CD14-positive monocyte (primary cell): ENCODE data around the gene SLC50A1. TPM values are rescaled to one million over a fixed set of nuclear protein-coding genes. Genes with fewer than 3 reads are reported as not detected.
A peak's percentile ranks its signal among the peaks of the same experiment; 100 is the strongest.

Source experiments
- DNase-seq, 3 donors: peaks; one replicate each; pipeline ENCODE4 v3.0.0-alpha.2; 2011 to 2022
- H2AFZ ChIP-seq: 2 replicates; pipeline ENCODE4 v1.6.0; 2012; ENCODE audit warnings: mild to moderate bottlenecking, low read depth, low read length, inconsistent platforms; ENCODE audit not compliant: insufficient read depth, poor library complexity, severe bottlenecking
- H3K27ac ChIP-seq, 2 donors: 1 replicate in 1 of 2; 2 replicates in 1 of 2; pipeline ENCODE4 v1.5.1; 2012 to 2013; ENCODE audit warnings: low read length in 2 of 2, control low read depth in 1 of 2, inconsistent platforms in 1 of 2, low read depth in 1 of 2, mild to moderate bottlenecking in 1 of 2
- H3K27me3 ChIP-seq, 2 donors: one replicate each; pipeline versions ENCODE4 v1.6.0 to v1.6.1; 2011 to 2013; ENCODE audit warnings: low read length in 2 of 2; ENCODE audit not compliant: control insufficient read depth in 2 of 2, insufficient read depth in 2 of 2
- H3K36me3 ChIP-seq, 2 donors: replicated peaks in 1 of 2; 1 replicate in 1 of 2; 2 replicates in 1 of 2; pipeline versions ENCODE4 v1.5.1 to v1.6.1; 2012 to 2013; ENCODE audit warnings: low read length in 2 of 2, control low read depth in 1 of 2, inconsistent platforms in 1 of 2, mild to moderate bottlenecking in 1 of 2; ENCODE audit not compliant: insufficient read depth in 2 of 2, control insufficient read depth in 1 of 2
- H3K4me1 ChIP-seq, 2 donors: 1 replicate in 1 of 2; 2 replicates in 1 of 2; pipeline versions ENCODE4 v1.5.1 to v1.6.1; 2012 to 2013; ENCODE audit warnings: low read length in 2 of 2, control low read depth in 1 of 2, inconsistent platforms in 1 of 2, mild to moderate bottlenecking in 1 of 2, moderate library complexity in 1 of 2; ENCODE audit not compliant: insufficient read depth in 2 of 2, control insufficient read depth in 1 of 2
- H3K4me2 ChIP-seq: replicated peaks from 2 replicates; pipeline ENCODE3; 2012; ENCODE audit warnings: low read length, moderate library complexity, mild to moderate bottlenecking; ENCODE audit not compliant: poor library complexity, severe bottlenecking; ENCODE audit errors: extremely low read depth
- H3K4me3 ChIP-seq, 3 experiments: fragments of 200-600 bp in 1 of 3; sonication (generic) in 1 of 3; replicated peaks in 1 of 3; 1 replicate in 2 of 3; 2 replicates in 1 of 3; pipeline ENCODE4 v1.5.1; 2011 to 2013; ENCODE audit warnings: low read length in 3 of 3, mild to moderate bottlenecking in 3 of 3, control low read depth in 2 of 3, low read depth in 2 of 3, inconsistent platforms in 1 of 3, moderate library complexity in 1 of 3
- H3K79me2 ChIP-seq: 2 replicates; pipeline ENCODE4 v1.6.0; 2012; ENCODE audit warnings: mild to moderate bottlenecking, control low read depth, inconsistent platforms, low read length, moderate library complexity; ENCODE audit not compliant: insufficient read depth
- H3K9ac ChIP-seq: 2 replicates; pipeline ENCODE4 v1.6.0; 2017; ENCODE audit warnings: low read length, mild to moderate bottlenecking; ENCODE audit not compliant: insufficient read depth, poor library complexity, severe bottlenecking
- H3K9me3 ChIP-seq, 2 donors: replicated peaks in 1 of 2; 1 replicate in 1 of 2; 2 replicates in 1 of 2; pipeline versions ENCODE4 v1.5.1 to v1.6.1; 2012 to 2013; ENCODE audit warnings: low read length in 2 of 2, control low read depth in 1 of 2; ENCODE audit not compliant: control insufficient read depth in 1 of 2, insufficient read depth in 1 of 2
- H4K20me1 ChIP-seq: 2 replicates; pipeline ENCODE4 v1.6.0; 2012; ENCODE audit warnings: mild to moderate bottlenecking, low read length, control low read depth, moderate library complexity; ENCODE audit not compliant: insufficient read depth
- H3K27ac Mint-ChIP-seq, 7 donors: one replicate each; pipeline ENCODE4 v1.8.0; 2020; ENCODE audit warnings: mild to moderate bottlenecking in 7 of 7, mixed read lengths in 7 of 7, moderate library complexity in 6 of 7, inconsistent platforms in 2 of 7
- H3K27me3 Mint-ChIP-seq, 3 donors: one replicate each; pipeline ENCODE4 v1.8.0; 2021 to 2022; ENCODE audit warnings: low read depth in 3 of 3, mild to moderate bottlenecking in 3 of 3, mixed read lengths in 3 of 3, moderate library complexity in 3 of 3, inconsistent platforms in 1 of 3
- H3K36me3 Mint-ChIP-seq, 2 donors: one replicate each; pipeline ENCODE4 v1.8.0; 2020; ENCODE audit warnings: mixed read lengths in 2 of 2, inconsistent platforms in 1 of 2, mild to moderate bottlenecking in 1 of 2
- H3K4me1 Mint-ChIP-seq: one replicate; pipeline ENCODE4 v1.8.0; 2020; ENCODE audit warnings: mild to moderate bottlenecking, mixed read lengths
- H3K4me3 Mint-ChIP-seq, 2 donors: one replicate each; pipeline ENCODE4 v1.8.0; 2020; ENCODE audit warnings: mild to moderate bottlenecking in 2 of 2, mixed read lengths in 2 of 2, moderate library complexity in 1 of 2
- H3K9me3 Mint-ChIP-seq, 7 donors: one replicate each; pipeline ENCODE4 v1.8.0; 2020 to 2022; ENCODE audit warnings: mixed read lengths in 7 of 7, mild to moderate bottlenecking in 6 of 7, moderate library complexity in 6 of 7, inconsistent platforms in 2 of 7
- WGBS: methylation state at CpG from one replicate; pipeline ENCODE4 v1.1.5; 2013; ENCODE audit warnings: missing lambda C conversion rate; ENCODE audit not compliant: insufficient coverage; 5-methylcytosine and 5-hydroxymethylcytosine counted together
- intact Hi-C, 2 donors: fragments of 100-400 bp; cut with micrococcal nuclease; formaldehyde crosslinking; loops; one replicate each; pipeline versions ENCODE4 v1.15.0 to v1.15.1; 2023
- polyA plus RNA-seq, 3 donors: library from polyadenylated mRNA; depleted of rRNA in 1 of 3; unstranded in 2 of 3; stranded (reverse) in 1 of 3; fragments of 300-500 nt in 2 of 3; fragments of >200 nt in 1 of 3; fragmentation: Illumina TruSeq in 2 of 3; gene quantifications; 1 replicate in 2 of 3; 2 replicates in 1 of 3; pipeline ENCODE4 v1.2.3, GENCODE V29; 2012 to 2021
- TF ChIP-seq, protein P1 (sequence below): fragments of 200-600 bp; IDR thresholded peaks from one replicate; pipeline ENCODE4 v1.8.0; 2022; ENCODE audit warnings: antibody characterized with exemption, mild to moderate bottlenecking

SLC50A1 gene
- polyA plus RNA-seq, 3 donors, result 40.0 to 50.8 (median 49.4) TPM

GRCh38 chr1:155175927-155176371 lies 40.3 kb downstream of the SLC50A1 start:
- H3K4me3 ChIP-seq, result no peak overlapping the region
- peaks cover 21% of the 10 kb centered on the region for H3K79me2 ChIP-seq
- peaks cover 42 to 52% of the 10 kb centered on the region in 2 donors for H3K4me1 ChIP-seq
- WGBS, result 76% methylated on average over 6 of the region's 9 CpGs
- H3K36me3 ChIP-seq, result no peaks in the 10 kb centered on the region
- no peaks in the 10 kb centered on the region for H3K27me3 ChIP-seq
- no peak overlapping the region for H3K9ac ChIP-seq
- no peaks in the 10 kb centered on the region for H4K20me1 ChIP-seq
- TF ChIP-seq, protein P1, sequence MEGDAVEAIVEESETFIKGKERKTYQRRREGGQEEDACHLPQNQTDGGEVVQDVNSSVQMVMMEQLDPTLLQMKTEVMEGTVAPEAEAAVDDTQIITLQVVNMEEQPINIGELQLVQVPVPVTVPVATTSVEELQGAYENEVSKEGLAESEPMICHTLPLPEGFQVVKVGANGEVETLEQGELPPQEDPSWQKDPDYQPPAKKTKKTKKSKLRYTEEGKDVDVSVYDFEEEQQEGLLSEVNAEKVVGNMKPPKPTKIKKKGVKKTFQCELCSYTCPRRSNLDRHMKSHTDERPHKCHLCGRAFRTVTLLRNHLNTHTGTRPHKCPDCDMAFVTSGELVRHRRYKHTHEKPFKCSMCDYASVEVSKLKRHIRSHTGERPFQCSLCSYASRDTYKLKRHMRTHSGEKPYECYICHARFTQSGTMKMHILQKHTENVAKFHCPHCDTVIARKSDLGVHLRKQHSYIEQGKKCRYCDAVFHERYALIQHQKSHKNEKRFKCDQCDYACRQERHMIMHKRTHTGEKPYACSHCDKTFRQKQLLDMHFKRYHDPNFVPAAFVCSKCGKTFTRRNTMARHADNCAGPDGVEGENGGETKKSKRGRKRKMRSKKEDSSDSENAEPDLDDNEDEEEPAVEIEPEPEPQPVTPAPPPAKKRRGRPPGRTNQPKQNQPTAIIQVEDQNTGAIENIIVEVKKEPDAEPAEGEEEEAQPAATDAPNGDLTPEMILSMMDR, result no peak
- Mint-ChIP-seq H3K27ac (no peak overlapping the region), H3K4me1 (peaks cover 46% of the 10 kb centered on the region), H3K4me3 (no peak overlapping the region), H3K9me3 (no peaks in the 10 kb centered on the region), H3K36me3 (peaks cover 3 to 5% of the 10 kb centered on the region in 2 donors), H3K27me3 (peaks cover 4 to 22% (median 21%) of the 10 kb centered on the region in 3 donors)
- no peak overlapping the region for H2AFZ ChIP-seq
- DNase-seq, result peak in 1 of 3 donors; percentile 11
- H3K9me3 ChIP-seq, result no peaks in the 10 kb centered on the region
- H3K4me2 ChIP-seq, result no peak overlapping the region
- no peak overlapping the region for H3K27ac ChIP-seq
- intact Hi-C loops, result no loop called here

- no peak overlapping the region for H3K27ac ChIP-seq
- H3K27me3 ChIP-seq, result no peaks in the 10 kb centered on the region
- WGBS, result 63% methylated on average over 3 of the region's 8 CpGs
- H3K9ac ChIP-seq, result no peak overlapping the region
- intact Hi-C loops, result no loop called here
- no peak overlapping the region for H2AFZ ChIP-seq
- Mint-ChIP-seq H3K4me3 (no peak overlapping the region), H3K27ac (peak overlapping the region in 1 of 7 donors; percentile 30), H3K27me3 (peaks cover 4 to 22% (median 21%) of the 10 kb centered on the region in 3 donors), H3K9me3 (no peaks in the 10 kb centered on the region), H3K36me3 (peaks cover 0 to under 1% of the 10 kb centered on the region in 2 donors), H3K4me1 (peaks cover 48% of the 10 kb centered on the region)
- H3K4me3 ChIP-seq, result no peak overlapping the region
- H3K79me2 ChIP-seq, result peaks cover 17% of the 10 kb centered on the region
- TF ChIP-seq, protein P1, result peak; percentile 92
- DNase-seq, result peak; percentile 73 to 76 (median 73)
- no peaks in the 10 kb centered on the region for H3K36me3 ChIP-seq
- no peak overlapping the region for H3K4me2 ChIP-seq
- H4K20me1 ChIP-seq, result no peaks in the 10 kb centered on the region
- H3K4me1 ChIP-seq, result peaks cover 42 to 52% of the 10 kb centered on the region in 2 donors
- H3K9me3 ChIP-seq, result no peaks in the 10 kb centered on the region
Observed at GRCh38 chr1:155176544-155177071, 41.0 kb downstream of the SLC50A1 start.
